ENCODE results near the gene TSPAN4.

TSPAN4 gene

GRCh38 chr11:897253-898142, 54.8 kb downstream of the TSPAN4 start:
- no peak overlapping the region for H3K27ac Mint-ChIP-seq
- H3K27me3 Mint-ChIP-seq, result no peaks in the 10 kb centered on the region
- no peak for ATAC-seq (replicated peaks)
- H3K36me3 Mint-ChIP-seq (ENCODE audit: insufficient read depth), result peaks cover 6% of the 10 kb centered on the region
- peaks cover 4 to 5% of the 10 kb centered on the region in 2 donors for H3K4me1 Mint-ChIP-seq (ENCODE audit: low read depth in 2 of 2)
- H3K4me3 Mint-ChIP-seq, result no peak overlapping the region
- no peaks in the 10 kb centered on the region for H3K9me3 Mint-ChIP-seq
- DNase-seq, result no peak

GRCh38 chr11:898143-898511, 55.5 kb downstream of the TSPAN4 start:
- Mint-ChIP-seq H3K4me3 (no peak overlapping the region), H3K9me3 (no peaks in the 10 kb centered on the region), H3K4me1 (ENCODE audit: low read depth in 2 of 2) (peaks cover 4 to 5% of the 10 kb centered on the region in 2 donors), H3K36me3 (ENCODE audit: insufficient read depth) (peaks cover 6% of the 10 kb centered on the region), H3K27me3 (no peaks in the 10 kb centered on the region), H3K27ac (no peak overlapping the region)
- no peak for ATAC-seq (replicated peaks)
- DNase-seq, result no peak

- no peak overlapping the region for H3K4me3 Mint-ChIP-seq
- DNase-seq (no peak), ATAC-seq (replicated peaks) (no peak)
- H3K9me3 Mint-ChIP-seq, result no peaks in the 10 kb centered on the region
- no peaks in the 10 kb centered on the region for H3K27me3 Mint-ChIP-seq
- peaks cover 4 to 5% of the 10 kb centered on the region in 2 donors for H3K4me1 Mint-ChIP-seq (ENCODE audit: low read depth in 2 of 2)
- no peak overlapping the region for H3K27ac Mint-ChIP-seq
- H3K36me3 Mint-ChIP-seq (ENCODE audit: insufficient read depth), result peaks cover 9% of the 10 kb centered on the region
Observed at GRCh38 chr11:898540-899190, 56.0 kb downstream of the TSPAN4 start.

GRCh38 chr11:899724-900123, 57.1 kb downstream of the TSPAN4 start:
- Mint-ChIP-seq H3K9me3 (no peaks in the 10 kb centered on the region), H3K4me3 (no peak overlapping the region), H3K27me3 (no peaks in the 10 kb centered on the region), H3K36me3 (ENCODE audit: insufficient read depth) (peaks cover 11% of the 10 kb centered on the region), H3K27ac (no peak overlapping the region), H3K4me1 (ENCODE audit: low read depth in 2 of 2) (peaks cover 5 to 7% of the 10 kb centered on the region in 2 donors)
- no peak for DNase-seq
- no peak for ATAC-seq (replicated peaks)

- H3K27ac Mint-ChIP-seq, result no peak overlapping the region
- peaks cover 5 to 9% of the 10 kb centered on the region in 2 donors for H3K4me1 Mint-ChIP-seq (ENCODE audit: low read depth in 2 of 2)
- ATAC-seq (replicated peaks) (no peak), DNase-seq (no peak)
- H3K4me3 Mint-ChIP-seq, result no peak overlapping the region
- no peaks in the 10 kb centered on the region for H3K9me3 Mint-ChIP-seq
- no peaks in the 10 kb centered on the region for H3K27me3 Mint-ChIP-seq
- peaks cover 11% of the 10 kb centered on the region for H3K36me3 Mint-ChIP-seq (ENCODE audit: insufficient read depth)
Observed at GRCh38 chr11:900545-900944, 57.9 kb downstream of the TSPAN4 start.

- Mint-ChIP-seq H3K9me3 (no peaks in the 10 kb centered on the region), H3K4me3 (no peak overlapping the region), H3K27ac (peak overlapping the region in 1 of 2 donors; percentile 1), H3K27me3 (no peaks in the 10 kb centered on the region), H3K4me1 (ENCODE audit: low read depth in 2 of 2) (peaks cover 5 to 9% of the 10 kb centered on the region in 2 donors), H3K36me3 (ENCODE audit: insufficient read depth) (peaks cover 11% of the 10 kb centered on the region)
- DNase-seq (no peak), ATAC-seq (replicated peaks) (no peak)
Observed at GRCh38 chr11:901452-902061, 58.9 kb downstream of the TSPAN4 start.

GRCh38 chr11:904380-904779, 61.7 kb downstream of the TSPAN4 start:
- Mint-ChIP-seq H3K9me3 (no peaks in the 10 kb centered on the region), H3K4me3 (no peak overlapping the region), H3K27ac (no peak overlapping the region), H3K36me3 (ENCODE audit: insufficient read depth) (peaks cover 8% of the 10 kb centered on the region), H3K4me1 (ENCODE audit: low read depth in 2 of 2) (peaks cover 16% of the 10 kb centered on the region in 2 donors), H3K27me3 (no peaks in the 10 kb centered on the region)
- DNase-seq (no peak), ATAC-seq (replicated peaks) (no peak)

GRCh38 chr11:905952-906351, 63.3 kb downstream of the TSPAN4 start:
- Mint-ChIP-seq H3K27ac (no peak overlapping the region), H3K27me3 (no peaks in the 10 kb centered on the region), H3K4me1 (ENCODE audit: low read depth in 2 of 2) (peaks cover 17% of the 10 kb centered on the region in 2 donors), H3K4me3 (no peak overlapping the region), H3K9me3 (no peaks in the 10 kb centered on the region), H3K36me3 (ENCODE audit: insufficient read depth) (peaks cover 5% of the 10 kb centered on the region)
- ATAC-seq (replicated peaks), result no peak
- no peak for DNase-seq

GRCh38 chr11:907668-908067, 65.0 kb downstream of the TSPAN4 start:
- H3K27ac Mint-ChIP-seq, result no peak overlapping the region
- no peaks in the 10 kb centered on the region for H3K27me3 Mint-ChIP-seq
- peaks cover 5% of the 10 kb centered on the region for H3K36me3 Mint-ChIP-seq (ENCODE audit: insufficient read depth)
- peaks cover 17% of the 10 kb centered on the region in 2 donors for H3K4me1 Mint-ChIP-seq (ENCODE audit: low read depth in 2 of 2)
- H3K4me3 Mint-ChIP-seq, result no peak overlapping the region
- DNase-seq (no peak), ATAC-seq (replicated peaks) (no peak)
- no peaks in the 10 kb centered on the region for H3K9me3 Mint-ChIP-seq

- DNase-seq (no peak), ATAC-seq (replicated peaks) (no peak)
- Mint-ChIP-seq H3K4me1 (ENCODE audit: low read depth in 2 of 2) (peaks cover 17% of the 10 kb centered on the region in 2 donors), H3K4me3 (no peak overlapping the region), H3K9me3 (no peaks in the 10 kb centered on the region), H3K36me3 (ENCODE audit: insufficient read depth) (peaks cover 5% of the 10 kb centered on the region), H3K27ac (no peak overlapping the region), H3K27me3 (no peaks in the 10 kb centered on the region)
Observed at GRCh38 chr11:908273-908672, 65.6 kb downstream of the TSPAN4 start.

- Mint-ChIP-seq H3K27me3 (no peaks in the 10 kb centered on the region), H3K4me1 (ENCODE audit: low read depth in 2 of 2) (peaks cover 14 to 17% of the 10 kb centered on the region in 2 donors), H3K36me3 (ENCODE audit: insufficient read depth) (peaks cover 2% of the 10 kb centered on the region), H3K4me3 (peak overlapping the region; percentile 90), H3K9me3 (no peaks in the 10 kb centered on the region), H3K27ac (no peak overlapping the region)
- no peak for ATAC-seq (replicated peaks)
- DNase-seq, result no peak
Observed at GRCh38 chr11:909406-909805, 66.8 kb downstream of the TSPAN4 start.

GRCh38 chr11:910044-910588, 67.5 kb downstream of the TSPAN4 start:
- H3K36me3 Mint-ChIP-seq (ENCODE audit: insufficient read depth), result no peaks in the 10 kb centered on the region
- no peaks in the 10 kb centered on the region for H3K9me3 Mint-ChIP-seq
- H3K27ac Mint-ChIP-seq, result peak overlapping the region in 1 of 2 donors; percentile 75
- no peak for ATAC-seq (replicated peaks)
- no peak for DNase-seq
- no peaks in the 10 kb centered on the region for H3K27me3 Mint-ChIP-seq
- H3K4me3 Mint-ChIP-seq, result peak overlapping the region; percentile 90
- peaks cover 12 to 17% of the 10 kb centered on the region in 2 donors for H3K4me1 Mint-ChIP-seq (ENCODE audit: low read depth in 2 of 2)

- peak; percentile 70 to 75 (median 74) for DNase-seq
- no peaks in the 10 kb centered on the region for H3K27me3 Mint-ChIP-seq
- H3K27ac Mint-ChIP-seq, result peak within 1 kb of the TSS; percentile 35 to 75
- peak; percentile 95 for ATAC-seq (replicated peaks)
- no peaks in the 10 kb centered on the region for H3K36me3 Mint-ChIP-seq (ENCODE audit: insufficient read depth)
- H3K4me1 Mint-ChIP-seq (ENCODE audit: low read depth in 2 of 2), result peaks cover 12 to 17% of the 10 kb centered on the region in 2 donors
- H3K4me3 Mint-ChIP-seq, result peak within 1 kb of the TSS; percentile 90 to 91
- no peaks in the 10 kb centered on the region for H3K9me3 Mint-ChIP-seq
Observed at GRCh38 chr11:910589-911030, 68.0 kb downstream of the TSPAN4 start, which contains the start of gene CHID1. Gene CHID1, minus strand, starts transcription at chr11:910810. Its CDS starts 5,994 bp downstream, at chr11:904816.

Measured in effector memory CD8-positive, alpha-beta T cell (primary cell).